Raji (cell line): ENCODE measurements around the gene SBK2.

Source experiments
- POLR2A ChIP-seq: IDR thresholded peaks from 2 replicates; pipeline ENCODE4 v1.6.1; 2011; ENCODE audit warnings: low read depth, low read length, control low read depth; ENCODE audit not compliant: insufficient read depth

Gene SBK2

DNA sequence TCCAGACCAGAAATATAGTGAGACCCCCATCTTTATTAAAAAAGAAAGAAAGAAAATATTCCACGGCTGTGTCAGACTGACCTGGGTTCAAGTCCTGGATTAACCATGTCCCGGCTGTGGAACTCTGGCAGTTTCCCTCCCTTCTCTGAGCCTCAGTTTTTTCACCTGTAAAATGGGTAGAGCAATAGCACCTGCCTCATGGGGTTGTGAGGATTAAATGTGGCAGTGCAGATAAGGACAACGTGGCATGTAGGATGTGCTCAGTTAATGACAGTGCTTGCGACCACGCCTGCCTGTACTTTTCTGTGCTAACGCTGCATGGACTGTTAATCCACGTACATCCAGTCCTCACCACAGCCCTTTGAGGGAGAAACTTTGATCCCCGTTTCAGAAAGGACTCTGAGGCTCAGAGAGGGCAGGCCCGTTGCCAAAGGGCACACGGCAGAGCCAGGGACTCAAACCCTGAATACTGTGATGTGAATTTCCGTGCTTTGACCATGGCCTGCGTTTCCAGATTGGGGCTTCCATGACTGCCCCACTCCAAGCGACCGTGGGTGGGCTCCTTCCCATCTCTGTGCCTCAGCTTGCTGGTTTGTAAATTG is 16.1 kb downstream of the SBK2 start:
- TF ChIP-seq POLR2A = no peak

DNA sequence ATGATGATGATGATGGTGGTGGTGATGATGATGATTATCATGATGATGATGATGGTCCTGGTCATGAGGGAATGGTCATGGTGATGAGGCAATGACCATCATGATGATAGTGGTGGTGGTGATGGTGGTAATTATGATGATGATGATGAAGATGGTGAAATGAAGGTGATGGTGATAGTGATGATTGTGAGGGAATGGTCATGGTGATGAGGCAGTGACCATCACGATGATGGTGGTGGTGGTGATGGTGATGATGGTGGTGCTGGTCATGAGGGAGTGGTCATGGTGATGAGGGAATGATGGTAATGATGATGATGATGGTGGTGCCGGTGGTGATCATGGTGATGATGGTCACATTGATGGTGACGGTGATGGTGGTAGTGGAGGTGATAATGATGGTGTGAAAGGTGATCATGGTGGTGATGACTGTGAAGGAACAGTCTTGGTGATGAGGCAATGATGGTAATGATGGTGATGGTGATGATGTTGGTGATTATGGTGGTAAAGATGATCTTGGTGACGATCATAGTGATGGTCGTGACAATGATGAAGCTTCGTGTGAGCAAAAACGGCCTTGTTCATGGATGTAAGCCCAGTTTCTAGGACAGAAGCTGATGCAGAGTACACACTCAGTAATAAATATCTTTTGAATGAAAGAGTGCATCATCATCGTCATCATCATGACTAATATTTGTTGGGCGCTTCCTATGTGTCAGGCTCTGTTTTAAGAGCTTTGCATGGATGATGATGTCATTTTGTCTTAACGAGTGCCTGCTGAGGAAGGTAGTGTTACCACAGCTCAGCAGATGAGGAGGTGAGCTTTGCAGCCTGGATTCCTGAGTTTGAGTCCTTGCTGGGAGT is 17.3 kb downstream of the SBK2 start:
- no peak for TF ChIP-seq POLR2A

DNA sequence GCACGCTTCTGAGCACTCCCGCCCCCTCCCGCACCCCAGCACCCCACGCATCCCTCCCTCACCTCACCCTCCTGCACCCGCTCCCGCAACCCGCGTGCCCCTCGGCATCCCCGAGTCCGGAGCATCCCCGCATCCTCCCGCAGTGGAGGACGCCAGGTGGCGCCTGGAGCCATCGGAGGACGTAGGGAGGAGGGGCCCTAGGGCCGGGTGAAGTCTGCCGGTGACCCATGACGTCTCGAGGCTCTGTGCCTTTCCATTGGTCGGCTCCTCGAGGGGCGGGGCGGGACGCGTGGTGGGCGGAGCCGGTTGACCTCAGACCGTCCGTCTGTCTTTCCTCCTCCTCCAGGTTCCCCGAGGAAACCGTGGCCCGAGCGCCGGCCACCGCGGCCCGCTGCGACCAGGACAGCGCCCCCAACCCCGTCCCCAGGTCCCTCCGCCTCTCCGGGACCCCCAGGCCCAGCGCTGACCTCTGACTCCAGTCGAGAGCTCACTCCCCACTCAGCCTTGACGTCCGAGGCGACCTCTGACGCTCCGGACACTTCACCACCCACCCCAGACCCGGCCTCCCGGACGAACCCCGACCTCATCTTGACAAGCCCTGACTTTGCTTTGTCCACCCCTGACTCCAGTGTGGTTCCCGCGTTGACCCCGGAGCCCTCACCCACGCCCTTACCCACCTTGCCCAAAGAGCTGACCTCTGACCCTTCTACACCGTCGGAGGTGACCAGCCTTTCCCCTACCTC is 19.9 kb downstream of the SBK2 start:
- TF ChIP-seq POLR2A = peak; percentile 49

DNA sequence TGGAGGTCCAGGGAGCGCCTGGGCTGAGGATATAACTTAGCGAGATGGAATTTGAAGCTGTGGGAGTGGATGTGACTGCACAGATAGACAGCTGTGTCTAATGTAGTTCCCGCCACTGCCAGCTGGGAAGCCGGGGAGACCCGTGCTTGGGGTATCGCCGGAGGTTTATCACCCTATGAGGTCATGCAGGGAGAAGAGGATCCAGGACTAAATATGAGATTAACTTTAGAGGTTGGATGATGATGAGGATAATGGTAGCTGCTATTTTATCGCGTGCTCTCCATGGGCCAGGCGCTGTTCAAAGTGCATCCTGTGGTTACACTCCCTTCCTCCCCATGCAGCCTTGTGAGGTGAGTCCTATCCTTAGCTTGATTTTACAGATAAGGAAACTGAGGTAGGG is 28.8 kb downstream of the SBK2 start:
- TF ChIP-seq POLR2A = no peak

DNA sequence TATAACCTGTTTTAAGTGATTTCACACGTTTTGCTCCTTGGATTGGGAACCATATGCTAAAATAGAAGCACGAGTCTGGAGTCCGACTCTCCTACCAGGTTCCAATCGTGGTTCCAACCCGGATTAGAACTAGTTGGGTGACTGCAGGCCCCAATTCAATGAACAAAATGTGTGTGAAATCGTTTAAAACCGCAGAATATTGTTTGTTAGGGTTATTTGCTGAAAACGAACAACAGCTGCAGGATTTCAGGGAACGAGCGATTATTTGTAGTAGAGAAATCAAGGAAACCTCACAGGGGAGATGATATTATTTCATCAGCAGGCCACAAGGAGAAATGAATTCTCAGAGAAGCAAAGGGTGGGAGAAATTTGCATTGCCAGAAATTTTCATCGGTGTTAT is 32.0 kb downstream of the SBK2 start:
- TF ChIP-seq POLR2A = no peak

DNA sequence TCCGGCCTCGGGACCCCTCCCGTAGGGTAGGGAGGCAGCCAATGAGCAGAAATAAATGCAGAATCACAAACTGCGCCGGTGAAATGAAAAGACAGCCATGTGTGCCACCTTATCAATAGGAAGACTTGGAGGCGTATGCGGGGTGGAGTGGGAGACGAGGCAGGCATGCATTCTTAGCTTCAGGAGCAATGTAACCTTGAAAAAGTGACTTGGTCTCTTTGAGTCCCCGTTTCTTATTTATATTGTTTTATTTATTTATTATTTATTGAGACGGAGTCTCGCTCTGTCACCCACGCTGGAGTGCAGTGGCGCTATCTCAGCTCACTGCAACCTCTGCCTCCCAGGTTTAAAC is 32.7 kb downstream of the SBK2 start:
- TF ChIP-seq POLR2A = no peak

DNA sequence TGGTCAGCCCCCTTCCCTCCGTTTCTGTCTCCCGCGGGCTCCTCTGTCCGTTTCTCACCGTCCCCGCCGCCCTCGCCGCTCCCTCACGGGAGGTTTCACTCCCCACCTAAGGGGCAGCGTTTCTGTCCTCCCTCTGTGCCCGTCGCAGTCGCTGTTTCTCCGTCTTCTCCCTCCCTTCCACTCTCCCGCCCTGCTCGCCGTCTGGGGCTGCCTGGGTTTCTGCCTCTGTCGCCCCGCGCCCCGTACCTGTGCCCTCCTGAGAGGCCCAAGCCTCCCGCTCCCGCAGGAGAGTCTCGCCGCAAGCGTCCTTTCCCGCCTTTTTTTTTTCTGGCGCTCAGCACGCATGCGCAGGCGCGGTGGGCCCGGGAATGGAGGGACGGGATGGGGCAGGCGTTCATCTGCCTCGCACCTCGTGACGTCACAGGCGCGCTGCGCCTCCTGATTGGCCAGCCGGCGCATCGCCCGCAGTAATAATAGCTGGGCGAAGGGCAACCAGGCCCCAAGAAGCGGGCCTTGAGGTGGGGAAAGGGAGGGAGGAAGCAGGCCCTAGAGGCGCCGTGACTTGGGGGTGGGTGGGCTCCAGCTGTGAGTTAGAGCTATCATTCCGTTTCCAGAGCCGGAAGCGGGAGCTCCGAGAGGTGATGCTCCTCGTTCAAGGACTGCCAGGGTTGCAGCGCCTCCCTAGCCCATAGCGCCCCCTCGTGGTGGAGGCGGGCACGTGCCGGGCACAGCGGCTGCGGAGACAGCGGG is 33.3 kb downstream of the SBK2 start:
- TF ChIP-seq POLR2A = peak; percentile 40; the same call in 1 of the 2 replicates

DNA sequence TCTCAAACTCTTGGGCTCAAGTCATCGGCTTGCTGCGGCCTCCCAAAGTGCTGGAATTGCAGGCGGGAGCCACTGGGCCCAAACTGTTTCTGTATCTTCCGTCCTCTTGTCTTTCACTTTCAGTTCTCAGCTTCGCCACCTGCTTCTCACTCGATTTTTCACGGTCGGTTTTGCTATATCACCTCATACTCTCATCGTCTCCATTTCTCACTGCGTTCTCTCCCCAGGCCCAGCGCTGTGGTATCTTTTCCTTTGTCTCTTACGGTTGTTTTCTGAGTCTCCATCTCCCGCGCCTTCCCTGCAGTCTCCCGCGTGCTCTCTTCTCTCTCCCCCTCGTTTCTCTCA is 33.8 kb downstream of the SBK2 start:
- no peak for TF ChIP-seq POLR2A

DNA sequence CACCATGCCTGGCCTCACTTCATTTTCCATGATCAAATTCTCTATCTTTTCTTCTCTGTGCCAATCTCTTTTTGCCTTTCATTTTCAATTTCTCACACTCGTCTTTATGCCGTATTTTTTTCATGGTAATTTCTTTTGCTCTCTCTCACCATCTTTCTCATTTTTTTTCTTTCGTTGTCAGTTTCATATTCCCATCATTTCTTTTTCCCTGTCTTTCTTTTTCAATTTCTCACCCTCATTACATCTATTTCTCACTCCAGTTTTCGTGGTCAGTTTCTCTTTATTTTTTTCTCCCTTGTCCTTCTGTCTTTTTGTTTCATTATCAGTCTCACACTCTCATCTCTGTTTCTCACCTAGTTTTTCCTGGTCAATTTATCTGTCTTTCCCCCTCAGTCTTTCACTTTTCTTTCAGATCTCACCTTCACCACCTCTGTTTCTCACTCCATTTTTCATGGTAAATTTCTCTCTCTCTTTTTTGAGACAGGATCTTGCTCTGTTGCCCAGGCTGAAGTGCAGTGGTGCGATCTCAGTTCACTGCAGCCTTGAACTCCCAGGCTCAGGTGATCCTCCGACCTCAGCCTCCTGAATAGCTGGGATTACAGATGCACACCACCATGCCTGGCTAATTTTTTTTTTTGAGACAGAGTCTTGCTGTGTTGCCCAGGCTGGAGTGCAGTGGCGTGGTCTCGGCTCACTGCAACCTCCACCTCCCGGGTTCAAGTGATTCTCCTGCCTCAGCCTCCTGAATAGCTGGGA is 34.6 kb downstream of the SBK2 start:
- no peak for TF ChIP-seq POLR2A

DNA sequence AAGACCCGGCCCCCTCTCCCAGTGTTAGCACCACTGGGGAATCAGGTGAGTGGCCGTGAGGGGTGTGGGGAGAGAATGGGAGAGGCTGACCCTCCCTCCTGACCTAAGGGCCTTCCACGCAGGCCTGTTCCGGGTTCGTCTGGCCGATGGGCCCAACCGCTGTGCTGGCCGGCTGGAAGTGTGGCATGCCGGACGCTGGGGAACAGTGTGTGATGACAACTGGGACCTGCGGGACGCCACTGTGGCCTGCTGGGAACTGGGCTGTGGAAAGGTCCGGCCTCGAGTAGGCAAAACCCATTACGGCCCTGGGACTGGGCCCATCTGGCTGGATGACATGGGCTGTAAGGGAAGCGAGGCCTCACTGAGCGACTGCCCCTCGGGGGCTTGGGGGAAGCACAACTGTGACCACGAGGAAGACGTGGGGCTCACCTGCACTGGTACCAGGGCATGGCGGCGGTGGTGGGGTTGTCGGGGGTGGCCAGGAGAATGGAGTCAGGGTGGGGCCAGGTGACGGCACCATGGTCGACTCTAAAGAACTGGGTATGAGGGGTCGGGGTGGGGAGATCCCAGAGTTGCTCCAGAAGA is 36.5 kb downstream of the SBK2 start:
- TF ChIP-seq POLR2A = no peak

DNA sequence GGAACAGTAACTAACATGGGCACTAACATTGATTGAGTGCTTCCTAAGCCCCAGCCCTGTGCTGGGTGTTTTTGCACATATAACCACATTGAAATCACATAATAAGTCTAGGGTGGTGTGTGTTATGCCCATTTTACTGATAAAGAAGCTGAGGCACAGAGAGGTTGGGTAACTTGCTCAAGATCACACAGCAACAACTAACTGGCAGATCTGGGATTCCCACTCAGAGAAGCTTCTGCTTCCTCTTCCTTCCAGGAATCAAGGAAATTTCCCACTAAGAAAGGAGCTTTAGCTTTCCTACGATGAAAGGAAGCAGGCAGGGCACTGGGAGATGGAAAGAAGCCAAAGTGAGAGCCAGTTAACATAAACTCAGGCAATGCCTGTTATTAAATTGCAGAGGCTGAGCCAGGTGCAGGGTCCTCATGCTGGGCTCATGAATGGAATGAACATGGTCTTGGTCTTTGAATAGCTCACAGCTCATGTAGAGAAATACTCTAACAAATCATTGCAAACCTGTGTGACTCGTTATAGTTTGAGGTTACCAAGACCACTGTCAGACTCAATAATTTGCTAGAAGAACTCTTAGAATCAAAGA is 38.6 kb downstream of the SBK2 start:
- no peak for TF ChIP-seq POLR2A

DNA sequence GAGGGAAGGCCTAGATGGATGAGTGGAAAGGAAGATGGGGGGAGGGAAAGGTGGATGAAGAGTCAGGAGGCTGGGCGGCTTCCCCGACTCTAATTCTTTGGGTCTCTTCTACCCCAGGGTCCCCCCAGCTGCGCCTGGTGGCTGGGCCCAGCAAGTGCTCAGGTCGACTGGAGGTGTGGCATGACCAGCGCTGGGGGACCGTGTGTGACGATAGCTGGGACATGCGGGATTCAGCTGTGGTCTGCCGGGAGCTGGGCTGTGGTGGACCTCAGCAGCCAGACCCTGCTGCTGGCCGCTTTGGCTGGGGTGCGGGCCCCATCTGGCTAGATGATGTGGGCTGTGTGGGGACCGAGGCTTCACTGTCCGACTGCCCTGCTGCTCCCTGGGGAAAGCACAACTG is 39.2 kb downstream of the SBK2 start:
- TF ChIP-seq POLR2A = no peak

DNA sequence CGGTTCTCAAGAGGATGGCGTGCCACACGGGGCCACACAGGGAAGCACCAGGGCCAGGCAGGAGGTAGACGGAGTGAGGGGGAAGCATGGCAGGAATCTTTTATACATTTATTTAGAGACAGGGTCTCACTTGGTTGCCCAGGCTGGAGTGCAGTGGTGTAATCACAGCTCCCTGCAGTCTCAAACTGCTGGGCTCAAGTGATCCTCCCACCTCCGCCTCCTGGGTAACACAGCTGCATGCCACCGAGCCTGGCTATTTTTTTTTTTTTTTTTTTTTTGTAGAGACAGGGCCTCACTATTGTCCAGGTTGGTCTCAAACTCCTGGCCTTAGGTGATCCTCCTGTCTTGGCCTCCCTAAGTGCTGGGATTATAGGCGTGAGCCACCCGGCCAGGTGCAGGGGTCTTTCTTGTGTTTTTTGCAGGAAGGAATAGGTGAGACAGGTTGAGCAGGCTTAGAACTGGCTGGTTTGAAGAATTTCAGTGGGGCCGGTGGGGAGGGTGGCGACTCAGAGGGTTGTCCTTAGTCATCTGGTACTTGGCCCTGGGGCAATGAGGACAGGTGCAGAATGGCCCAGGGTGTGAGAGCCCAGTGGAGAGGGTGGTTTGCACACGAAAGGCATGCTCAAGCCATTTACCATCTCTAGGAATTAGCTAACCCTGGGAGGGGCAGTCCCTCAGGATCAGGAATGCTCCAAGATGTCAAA is 41.1 kb downstream of the SBK2 start:
- TF ChIP-seq POLR2A = no peak

DNA sequence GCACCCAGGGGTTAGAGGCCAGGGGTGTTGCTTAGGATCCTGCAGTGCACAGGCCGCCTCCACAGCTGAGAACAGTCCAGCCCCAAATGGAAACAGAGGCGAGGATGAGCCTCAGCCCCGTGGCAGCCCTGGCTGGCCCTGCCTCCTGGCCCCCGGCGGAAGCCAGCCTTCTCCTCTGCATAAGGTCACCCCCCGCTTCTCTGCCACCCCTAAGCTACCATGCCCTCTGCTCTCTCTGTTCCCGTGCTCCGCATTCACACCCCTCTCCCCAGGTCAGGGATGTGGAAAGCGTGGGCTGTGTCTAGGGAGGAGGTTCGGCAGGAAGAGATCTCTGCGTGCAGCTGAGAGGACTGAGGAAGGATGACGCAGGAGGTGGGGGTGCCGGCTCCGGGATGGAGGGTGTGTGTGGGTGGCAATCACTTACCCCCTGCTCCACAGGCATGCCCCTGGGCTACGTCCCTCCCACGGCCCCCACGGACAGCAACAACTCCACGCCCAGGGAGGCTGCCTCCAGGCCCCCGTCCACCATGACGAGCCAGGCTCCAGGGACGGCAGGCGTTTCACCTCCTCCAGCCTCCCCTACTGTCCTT is 42.7 kb downstream of the SBK2 start:
- TF ChIP-seq POLR2A = no peak
